ENCODE results near the gene MYCT1.

MYCT1 gene

DNA sequence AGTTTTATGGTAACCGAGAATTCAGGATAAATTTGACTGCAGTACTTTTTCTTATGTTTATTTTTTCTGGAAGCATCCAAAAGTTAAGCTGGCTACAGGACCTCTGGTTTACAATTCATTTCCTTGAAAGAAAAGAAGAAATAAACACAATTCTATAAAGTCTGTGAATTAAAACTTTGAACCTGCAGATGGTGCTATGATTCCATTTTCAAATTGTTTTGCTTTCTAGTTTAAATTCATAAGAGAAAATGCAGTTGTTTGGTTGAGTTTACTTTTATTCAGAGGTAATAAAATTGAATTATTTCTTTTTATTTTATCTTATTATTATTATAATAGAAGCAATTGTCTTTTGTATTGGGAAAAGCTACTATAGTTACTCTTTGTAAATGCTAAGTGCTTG is 51.1 kb downstream of the MYCT1 start:
- no peak for DNase-seq
- no peaks in the 10 kb centered on the region for H3K4me1 Mint-ChIP-seq

DNA sequence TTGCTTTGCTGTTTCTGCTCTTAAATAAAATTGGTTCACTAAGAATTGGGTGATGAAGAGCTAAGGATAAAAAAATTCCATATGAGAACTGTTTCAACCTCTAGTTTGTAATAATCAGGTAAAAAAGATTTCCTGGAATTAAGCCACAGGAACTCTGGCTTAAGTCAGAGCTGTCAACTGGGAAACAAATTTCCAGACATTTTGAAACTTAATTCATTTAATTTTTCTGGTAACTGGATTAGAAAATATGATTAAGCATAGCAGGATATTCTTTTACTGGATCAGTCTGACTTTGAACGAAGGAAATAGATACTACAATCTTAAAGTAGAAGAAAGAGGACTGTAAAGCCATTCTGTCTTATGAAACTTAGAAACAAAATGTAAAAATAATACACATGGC is 51.6 kb downstream of the MYCT1 start:
- H3K36me3 Mint-ChIP-seq = no peaks in the 10 kb centered on the region
- H3K9me3 Mint-ChIP-seq = no peaks in the 10 kb centered on the region
- no peak overlapping the region for H3K4me3 Mint-ChIP-seq
- CTCF ChIA-PET = no interaction called here
- no peak for DNase-seq
- no peaks in the 10 kb centered on the region for H3K27me3 Mint-ChIP-seq
- no peak overlapping the region for H3K27ac Mint-ChIP-seq
- no peaks in the 10 kb centered on the region for H3K4me1 Mint-ChIP-seq

More for the DNA sequence above, 51.1 kb downstream of the MYCT1 start:
- no peaks in the 10 kb centered on the region for H3K27me3 Mint-ChIP-seq
- no peaks in the 10 kb centered on the region for H3K36me3 Mint-ChIP-seq
- no peak overlapping the region for H3K27ac Mint-ChIP-seq
- H3K9me3 Mint-ChIP-seq = no peaks in the 10 kb centered on the region
- CTCF ChIA-PET = no interaction called here
- no peak overlapping the region for H3K4me3 Mint-ChIP-seq

DNA sequence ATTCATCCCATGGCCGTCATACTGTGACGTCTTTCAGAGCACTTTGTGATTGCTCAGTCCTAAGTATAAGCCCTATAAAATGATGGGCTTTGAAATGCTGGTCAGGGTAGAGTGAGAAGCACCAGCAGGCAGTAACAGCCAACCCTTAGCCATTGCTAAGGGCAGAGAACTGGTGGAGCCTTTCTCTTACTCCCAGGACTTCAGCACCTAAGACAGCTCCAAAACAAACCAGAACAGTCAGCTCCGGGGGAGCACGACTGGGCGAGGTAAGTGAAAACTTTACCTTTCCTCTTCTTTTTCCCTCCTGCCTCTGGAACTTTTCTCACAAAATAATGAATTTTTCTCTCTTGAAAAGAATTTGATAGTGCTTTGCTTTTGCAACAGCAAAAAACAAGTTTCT is 53.0 kb downstream of the MYCT1 start, which contains the start of gene VIP:
TSS of gene VIP (plus strand) at position 104 of the 400 bp plus-strand sequence. CDS start 1,381 bp downstream, outside the sequence.
- Mint-ChIP-seq H3K4me1 (no peaks in the 10 kb centered on the region), H3K27ac (no peak within 1 kb of the TSS), H3K4me3 (no peak within 1 kb of the TSS), H3K36me3 (no peaks in the 10 kb centered on the region), H3K27me3 (no peaks in the 10 kb centered on the region), H3K9me3 (no peaks in the 10 kb centered on the region)
- CTCF ChIA-PET = no interaction called here
- DNase-seq = no peak

DNA sequence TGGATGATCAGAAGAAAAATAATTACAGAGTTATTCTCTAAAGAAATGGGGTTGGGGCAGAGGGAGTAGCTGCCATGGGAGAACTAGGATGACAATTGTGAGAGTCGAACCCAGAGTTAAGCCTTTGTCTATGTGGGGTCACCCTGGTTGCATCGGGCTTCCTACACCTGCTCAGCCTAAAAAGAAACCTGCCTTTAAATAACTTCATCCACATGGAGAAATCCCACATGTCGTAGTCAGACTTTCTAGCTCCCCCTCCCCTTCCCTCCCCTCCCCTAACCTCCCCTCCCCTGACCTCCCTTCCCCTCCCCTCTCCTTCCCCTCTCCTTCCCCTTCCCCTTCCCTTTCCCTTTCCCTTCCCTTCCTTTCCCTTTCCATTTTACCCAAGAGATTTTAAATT is 67.6 kb downstream of the MYCT1 start:
- no peaks in the 10 kb centered on the region for H3K4me1 Mint-ChIP-seq
- CTCF ChIA-PET = no interaction called here
- H3K36me3 Mint-ChIP-seq = no peaks in the 10 kb centered on the region
- no peak overlapping the region for H3K27ac Mint-ChIP-seq
- no peak overlapping the region for H3K4me3 Mint-ChIP-seq
- no peaks in the 10 kb centered on the region for H3K9me3 Mint-ChIP-seq
- H3K27me3 Mint-ChIP-seq = no peaks in the 10 kb centered on the region
- DNase-seq = no peak

DNA sequence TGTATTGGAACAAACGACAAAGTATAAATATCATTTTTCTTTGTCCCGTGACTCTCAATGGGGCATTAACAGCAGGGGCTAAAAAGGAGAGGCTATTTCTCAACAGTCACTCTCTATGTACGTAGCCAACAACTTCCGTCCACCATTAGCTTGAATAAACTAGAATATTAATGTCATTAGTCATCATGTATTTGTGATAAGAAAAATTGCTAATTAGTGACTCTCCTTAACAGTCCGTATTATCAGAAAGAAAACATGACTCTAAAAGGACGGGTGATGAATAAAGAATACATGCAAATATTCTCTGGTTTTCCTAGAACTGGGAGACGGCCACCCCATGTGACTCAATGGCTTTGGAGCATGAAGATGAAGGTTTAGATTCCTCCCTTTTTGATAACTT is 71.5 kb downstream of the MYCT1 start:
- H3K9me3 Mint-ChIP-seq = no peaks in the 10 kb centered on the region

DNA sequence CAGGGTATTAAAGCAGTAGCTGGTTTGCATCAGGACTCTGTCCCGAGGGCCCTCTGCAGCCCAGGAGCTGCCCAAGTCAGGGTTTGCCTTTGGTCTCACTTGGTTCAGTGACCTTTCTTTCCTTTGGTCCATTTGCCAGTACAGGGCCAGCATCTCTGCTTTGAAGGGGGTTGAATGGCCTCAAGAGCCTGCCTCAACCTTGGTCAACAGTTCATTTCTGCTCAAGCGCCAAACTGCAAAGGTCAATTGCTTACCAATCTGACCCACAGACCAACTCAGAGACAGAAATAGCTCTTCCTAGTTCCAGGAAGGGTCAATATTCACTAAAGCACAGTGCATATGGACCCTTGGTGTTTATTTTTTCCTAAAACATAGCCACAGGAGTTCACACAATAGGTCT is 72.3 kb downstream of the MYCT1 start:
- CTCF ChIA-PET = no interaction called here
- H3K36me3 Mint-ChIP-seq = no peaks in the 10 kb centered on the region
- no peak for DNase-seq
- H3K27ac Mint-ChIP-seq = no peak overlapping the region
- no peaks in the 10 kb centered on the region for H3K9me3 Mint-ChIP-seq
- no peaks in the 10 kb centered on the region for H3K4me1 Mint-ChIP-seq
- no peaks in the 10 kb centered on the region for H3K27me3 Mint-ChIP-seq
- H3K4me3 Mint-ChIP-seq = no peak overlapping the region

More for the DNA sequence above, 71.5 kb downstream of the MYCT1 start:
- no peak overlapping the region for H3K4me3 Mint-ChIP-seq
- no peaks in the 10 kb centered on the region for H3K36me3 Mint-ChIP-seq
- no peak for DNase-seq
- H3K27me3 Mint-ChIP-seq = no peaks in the 10 kb centered on the region
- no peak overlapping the region for H3K27ac Mint-ChIP-seq
- no peaks in the 10 kb centered on the region for H3K4me1 Mint-ChIP-seq
- CTCF ChIA-PET = no interaction called here

DNA sequence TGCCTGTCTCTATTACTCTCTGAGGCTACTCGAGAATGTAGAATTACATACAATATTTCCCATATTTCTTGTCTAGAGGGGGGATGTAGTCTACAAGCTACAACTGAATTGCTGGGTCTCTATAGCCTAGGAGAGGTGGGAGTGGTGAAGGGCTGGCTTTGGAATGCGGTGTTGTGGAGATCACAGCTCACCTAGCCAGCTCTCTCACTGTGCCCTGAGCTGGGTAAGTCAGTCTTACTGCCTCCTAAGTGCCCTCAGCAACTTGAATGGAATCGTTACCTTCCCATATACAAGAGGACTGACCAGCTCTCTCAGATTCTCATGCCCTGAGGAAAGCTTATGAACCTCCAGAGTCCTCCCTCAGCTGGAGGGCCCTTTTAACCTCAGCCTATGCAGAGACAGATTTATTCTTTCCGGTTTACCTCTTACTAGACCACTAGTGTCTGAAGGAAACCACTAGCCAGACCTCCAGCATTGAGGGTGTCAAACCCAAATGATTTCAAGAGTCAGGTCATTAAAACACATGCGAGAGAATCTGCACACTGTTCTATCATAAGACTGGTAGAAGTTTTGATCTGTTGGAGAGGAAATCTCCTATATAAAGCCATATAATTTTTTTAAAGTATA is 73.5 kb downstream of the MYCT1 start:
- no peak for DNase-seq
- CTCF ChIA-PET = interaction anchor here (1.0 kb wide), 1 partner anchor 16 kb away, joined by 3 read pairs; no protein-coding TSS in a partner anchor
- Mint-ChIP-seq H3K27me3 (no peaks in the 10 kb centered on the region), H3K9me3 (no peaks in the 10 kb centered on the region), H3K4me1 (no peaks in the 10 kb centered on the region), H3K27ac (no peak overlapping the region), H3K4me3 (no peak overlapping the region), H3K36me3 (no peaks in the 10 kb centered on the region)

Measured in activated naive CD4-positive, alpha-beta T cell treated with anti-CD3 and anti-CD28 coated beads, Interleukin-2, amount 10 ng/mL, durations not matched to agents 7 days and 5 days (primary cell).